Measurements from ENCODE around the gene IFT74.
A peak's percentile ranks its signal among the peaks of the same experiment; 100 is the strongest.
"Not testable (repeated sequence)": the region's sequence is repeated elsewhere in the genome, so short reads cannot be mapped to it uniquely, and the experiment has no call there.

IFT74 gene

GRCh38 chr9:27073841-27074728, 117.9 kb downstream of the IFT74 start:
- no peak for DNase-seq (ENCODE audit: low read depth)

- DNase-seq (ENCODE audit: low read depth) = no peak
Observed at GRCh38 chr9:27078685-27079084, 122.5 kb downstream of the IFT74 start.

- DNase-seq (ENCODE audit: low read depth) = no peak
Observed at GRCh38 chr9:27085456-27085855, 129.2 kb downstream of the IFT74 start.

- peak; percentile 48 for DNase-seq (ENCODE audit: low read depth)
Observed at GRCh38 chr9:27086818-27087680, 130.8 kb downstream of the IFT74 start.

GRCh38 chr9:27088981-27089380, 132.8 kb downstream of the IFT74 start:
- peak; percentile 30 for DNase-seq (ENCODE audit: low read depth)

GRCh38 chr9:27089706-27090105, 133.5 kb downstream of the IFT74 start:
- no peak for DNase-seq (ENCODE audit: low read depth)

- DNase-seq (ENCODE audit: low read depth) = no peak
Observed at GRCh38 chr9:27090231-27090630, 134.0 kb downstream of the IFT74 start.

GRCh38 chr9:27090711-27091110, 134.5 kb downstream of the IFT74 start:
- DNase-seq (ENCODE audit: low read depth) = no peak

- not testable (repeated sequence) for DNase-seq (ENCODE audit: low read depth)
Observed at GRCh38 chr9:27092496-27092895, 136.3 kb downstream of the IFT74 start.

- DNase-seq (ENCODE audit: low read depth) = not testable (repeated sequence)
Observed at GRCh38 chr9:27093384-27094067, 137.3 kb downstream of the IFT74 start.

GRCh38 chr9:27094640-27095298, 138.6 kb downstream of the IFT74 start:
- peak; percentile 79 for DNase-seq (ENCODE audit: low read depth)

GRCh38 chr9:27107241-27107640, 151.0 kb downstream of the IFT74 start:
- no peak for DNase-seq (ENCODE audit: low read depth)

GRCh38 chr9:27108981-27109541, 152.8 kb downstream of the IFT74 start, which contains the start of gene TEK:
Gene TEK, plus strand, starts transcription at chr9:27109225. Its CDS starts 366 bp downstream, at chr9:27109591.
- no peak for DNase-seq (ENCODE audit: low read depth)

- DNase-seq (ENCODE audit: low read depth) = no peak
Observed at GRCh38 chr9:27109621-27110020, 153.4 kb downstream of the IFT74 start.

- DNase-seq (ENCODE audit: low read depth) = no peak
Observed at GRCh38 chr9:27110181-27110580, 154.0 kb downstream of the IFT74 start.

- no peak for DNase-seq (ENCODE audit: low read depth)
Observed at GRCh38 chr9:27112235-27112634, 156.0 kb downstream of the IFT74 start.

Data from ELR (cell line).